Erythroblast (primary cell): ENCODE results near the gene TSACC.

ENCODE experiments used
- GATA1 ChIP-seq: IDR thresholded peaks from 2 replicates; pipeline ENCODE4 v1.6.1; 2011; ENCODE audit warnings: low read depth, mild to moderate bottlenecking, control low read depth, low read length, moderate library complexity
- POLR2A ChIP-seq: IDR thresholded peaks from 2 replicates; pipeline ENCODE4 v1.6.1; 2011; ENCODE audit warnings: mild to moderate bottlenecking, low read length

- TF ChIP-seq POLR2A (no peak), GATA1 (no peak)
These were observed 28.2 kb downstream of the TSACC start for GRCh38 chr1:156366378-156367166.
